T-helper 1 cell (primary cell): ENCODE data around the gene UNC5A.

ENCODE experiments used
- DNase-seq, 5 donors: peaks; one replicate each; pipeline ENCODE4 v3.0.0-alpha.2; 2012 to 2020

Gene UNC5A

GRCh38 chr5:176822041-176822792 lies 11.9 kb downstream of the UNC5A start:
- no peak for DNase-seq

GRCh38 chr5:176822793-176823481 lies 12.6 kb downstream of the UNC5A start:
- no peak for DNase-seq

GRCh38 chr5:176823869-176824412 lies 13.6 kb downstream of the UNC5A start:
- DNase-seq: no peak

GRCh38 chr5:176824604-176825003 lies 14.2 kb downstream of the UNC5A start:
- no peak for DNase-seq

- no peak for DNase-seq
Measured at GRCh38 chr5:176825234-176825633, 14.9 kb downstream of the UNC5A start.

GRCh38 chr5:176825957-176826356 lies 15.6 kb downstream of the UNC5A start:
- no peak for DNase-seq

GRCh38 chr5:176827736-176828414 lies 17.5 kb downstream of the UNC5A start:
- no peak for DNase-seq

GRCh38 chr5:176829320-176829719 lies 19.0 kb downstream of the UNC5A start:
- no peak for DNase-seq

- no peak for DNase-seq
Measured at GRCh38 chr5:176830422-176830994, 20.1 kb downstream of the UNC5A start.

- no peak for DNase-seq
Measured at GRCh38 chr5:176830995-176831423, 20.6 kb downstream of the UNC5A start.

GRCh38 chr5:176831425-176831824 lies 21.1 kb downstream of the UNC5A start:
- no peak for DNase-seq

GRCh38 chr5:176832162-176832561 lies 21.8 kb downstream of the UNC5A start:
- no peak for DNase-seq

- no peak for DNase-seq
Measured at GRCh38 chr5:176833286-176833685, 22.9 kb downstream of the UNC5A start.

- DNase-seq: no peak
Measured at GRCh38 chr5:176835918-176836317, 25.6 kb downstream of the UNC5A start.

GRCh38 chr5:176836811-176837706 lies 26.7 kb downstream of the UNC5A start:
- no peak for DNase-seq

- peak; percentile 42 to 65 (median 60) for DNase-seq
Measured at GRCh38 chr5:176837707-176838115, 27.4 kb downstream of the UNC5A start.

- no peak for DNase-seq
Measured at GRCh38 chr5:176843673-176844072, 33.3 kb downstream of the UNC5A start.

GRCh38 chr5:176844281-176844680 lies 33.9 kb downstream of the UNC5A start:
- DNase-seq: no peak

GRCh38 chr5:176844706-176845391 lies 34.5 kb downstream of the UNC5A start:
- DNase-seq: no peak

GRCh38 chr5:176845392-176845713 lies 35.0 kb downstream of the UNC5A start:
- DNase-seq: no peak

GRCh38 chr5:176846335-176847140 lies 36.2 kb downstream of the UNC5A start:
- no peak for DNase-seq
